ENCODE measurements around the gene MYOM3. TPM values are rescaled to one million over a fixed set of nuclear protein-coding genes. Genes with fewer than 3 reads are reported as not detected.
"Not testable (repeated sequence)": the region's sequence is repeated elsewhere in the genome, so short reads cannot be mapped to it uniquely, and the experiment has no call there.

MYOM3 gene
- total RNA-seq, 1 donor from 2014 or later, result 396 TPM

DNA sequence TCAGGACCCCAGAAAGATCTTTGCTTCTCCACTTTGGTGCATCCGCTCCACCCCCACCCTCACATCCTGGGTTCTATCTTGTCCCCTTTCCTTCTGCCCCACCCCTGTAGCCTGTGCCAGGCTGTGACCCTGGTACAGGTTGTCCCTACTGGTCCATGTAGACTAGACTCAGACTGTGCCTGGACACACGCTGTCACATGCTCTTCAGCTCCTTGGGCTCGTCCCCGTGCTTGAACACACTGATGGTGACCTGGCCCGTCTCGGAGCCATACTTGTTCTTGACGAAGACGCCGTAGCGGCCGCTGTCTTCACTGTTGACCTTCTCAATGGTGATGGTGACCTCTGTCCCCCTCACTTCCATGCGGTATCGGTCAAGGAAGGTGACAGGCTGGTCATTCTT is 54.8 kb downstream of the MYOM3 start:
- DNase-seq, result no peak
- intact Hi-C loops (cut with DNase I), result no loop called here
- no peak for ATAC-seq (ENCODE audit: poor library complexity)

DNA sequence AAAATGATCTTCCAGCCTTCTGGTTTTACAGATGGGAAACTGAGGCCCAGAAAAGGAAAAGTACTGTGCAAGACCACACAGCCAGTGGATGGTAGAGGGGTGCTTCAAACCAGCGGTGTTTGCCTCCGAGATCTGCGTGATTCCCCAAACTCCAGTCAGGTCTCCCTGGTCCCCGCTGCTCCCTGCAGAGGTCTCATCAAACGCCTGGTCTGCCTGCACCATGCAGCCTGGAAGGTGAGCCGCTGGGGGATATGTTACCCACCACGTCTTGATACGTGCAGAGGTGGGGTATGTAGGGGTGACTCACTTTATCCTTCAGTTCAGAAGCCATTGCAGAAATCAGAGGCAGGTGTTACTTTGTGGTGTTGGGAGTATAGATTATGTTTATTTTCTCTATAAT is 56.3 kb downstream of the MYOM3 start:
- ATAC-seq (ENCODE audit: poor library complexity) (peak; percentile 13), DNase-seq (no peak)
- intact Hi-C loops (cut with DNase I), result no loop called here

DNA sequence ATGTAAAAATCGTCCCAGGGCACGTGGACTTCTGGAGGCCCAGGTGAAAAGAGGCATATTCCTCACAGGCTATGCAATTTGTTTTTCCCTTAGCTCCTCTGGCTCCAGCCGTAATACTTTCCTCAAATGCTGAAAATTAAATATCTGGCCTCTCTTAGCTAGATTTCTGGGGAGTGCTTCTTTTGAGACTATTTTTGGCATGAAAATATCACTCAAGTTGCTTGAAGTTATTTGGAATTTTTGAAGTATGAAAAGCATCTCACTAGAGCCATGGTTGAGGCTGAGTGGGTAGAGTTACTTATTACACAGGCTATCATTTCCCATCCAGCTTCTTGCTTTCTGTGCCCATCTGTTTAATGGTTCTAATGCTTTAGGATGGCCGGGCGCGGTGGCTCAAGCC is 59.7 kb downstream of the MYOM3 start:
- DNase-seq, result no peak
- intact Hi-C loops (cut with DNase I), result no loop called here
- ATAC-seq (ENCODE audit: poor library complexity), result no peak

DNA sequence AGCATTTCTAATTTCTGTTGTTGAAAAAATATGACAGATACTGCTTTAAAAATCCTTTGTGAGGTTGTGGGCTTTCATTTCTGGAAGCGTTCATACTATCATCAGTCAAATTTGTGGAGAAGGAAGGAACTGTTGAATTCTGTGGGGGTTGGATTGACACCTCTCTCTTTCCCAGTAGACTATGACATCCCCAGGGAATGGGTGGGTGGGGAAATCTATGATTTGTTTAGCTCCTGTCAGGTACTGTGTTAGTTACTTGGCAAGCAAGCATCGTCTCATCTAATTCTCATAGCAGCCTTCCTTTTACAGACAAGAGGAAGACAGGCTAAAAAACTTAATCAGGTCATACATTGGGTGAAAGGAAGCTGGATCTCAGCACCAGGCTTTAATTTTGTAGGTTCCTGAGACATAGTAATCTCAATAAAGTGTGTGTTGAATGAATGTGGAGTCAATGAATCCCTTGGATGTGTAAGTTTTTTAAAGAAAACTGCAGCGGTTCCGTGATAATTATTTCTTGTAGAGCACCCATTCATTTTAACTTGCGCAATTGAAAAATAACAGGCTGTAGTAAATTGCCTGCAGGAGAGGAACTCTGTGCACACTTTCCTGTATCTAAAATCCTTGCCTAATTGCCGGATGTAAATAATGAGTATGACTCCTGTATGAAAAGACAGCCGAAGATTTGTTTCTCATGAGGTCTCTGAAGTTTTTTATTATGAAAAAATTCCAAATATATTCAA is 60.6 kb downstream of the MYOM3 start:
- intact Hi-C loops (cut with DNase I), result no loop called here
- ATAC-seq (ENCODE audit: poor library complexity) (no peak), DNase-seq (no peak)

DNA sequence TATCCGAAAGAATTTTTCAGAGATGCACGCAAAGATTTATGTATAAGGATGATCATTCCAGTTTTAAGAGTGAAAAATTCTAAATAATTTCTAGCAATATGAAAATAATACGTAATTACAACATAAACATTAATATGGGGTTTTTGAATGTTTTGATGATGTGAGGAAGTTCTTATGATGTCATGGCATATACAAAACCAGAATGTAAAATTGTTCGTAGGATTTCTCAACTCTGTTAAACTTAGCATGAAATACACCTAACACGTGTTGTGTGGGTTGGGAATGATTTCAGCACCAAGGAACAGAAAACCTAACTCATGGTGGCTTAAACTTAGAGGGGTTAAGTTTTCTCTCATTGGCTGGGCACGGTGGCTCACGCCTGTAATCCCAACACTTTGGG is 62.2 kb downstream of the MYOM3 start:
- no peak for DNase-seq
- ATAC-seq (ENCODE audit: poor library complexity), result no peak
- intact Hi-C loops (cut with DNase I), result no loop called here

DNA sequence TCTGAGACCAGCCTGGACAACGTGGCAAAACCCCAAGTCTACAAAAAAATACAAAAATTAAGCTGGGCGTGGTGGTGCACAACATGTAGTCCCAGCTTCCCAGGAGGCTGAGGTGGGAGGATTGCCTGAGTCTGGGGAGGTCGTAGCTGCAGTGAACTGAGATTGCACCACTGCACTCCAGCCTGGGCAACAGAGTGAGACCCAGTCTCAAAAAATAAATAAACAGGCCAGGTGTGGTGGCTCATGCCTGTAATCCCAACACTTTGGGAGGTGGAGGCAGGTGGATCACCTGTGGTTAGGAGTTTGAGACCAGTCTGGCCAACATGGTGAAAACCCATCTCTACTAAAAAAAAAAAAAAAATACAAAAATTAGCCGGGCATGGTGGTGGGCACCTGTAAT is 63.0 kb downstream of the MYOM3 start:
- intact Hi-C loops (cut with DNase I); ATAC-seq (ENCODE audit: poor library complexity); DNase-seq: not testable (repeated sequence)

DNA sequence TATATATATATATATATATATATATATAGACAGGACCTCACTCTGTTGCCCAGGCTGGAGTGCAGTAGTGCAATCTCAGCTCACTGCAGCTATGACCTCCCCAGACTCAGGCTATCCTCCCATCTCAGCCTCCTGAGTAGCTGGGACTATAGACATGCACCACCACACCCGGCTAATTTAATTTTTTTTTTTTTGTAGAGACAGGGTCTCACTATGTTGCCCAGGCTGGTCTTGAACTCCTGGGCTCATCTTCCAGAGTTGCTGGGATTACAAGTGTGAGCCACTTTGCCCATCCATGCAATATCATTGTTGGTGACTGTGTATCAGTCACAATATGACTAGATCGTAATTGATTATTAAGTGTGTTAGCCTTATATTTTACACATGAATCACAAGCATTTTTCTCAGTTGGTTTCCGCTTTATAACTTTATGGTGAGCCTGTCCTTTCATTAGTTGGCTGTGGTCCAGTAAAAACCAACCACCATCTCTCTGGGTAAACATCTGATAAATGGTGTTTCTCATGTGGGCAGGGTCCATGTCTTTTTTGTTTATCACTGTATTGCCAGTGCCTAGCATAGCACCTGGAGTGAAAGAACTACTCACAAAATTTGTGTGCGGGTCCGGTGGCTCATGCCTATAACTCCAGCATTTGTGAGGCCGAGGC is 63.6 kb downstream of the MYOM3 start:
- ATAC-seq (ENCODE audit: poor library complexity), result no peak
- intact Hi-C loops (cut with DNase I), result no loop called here
- DNase-seq, result no peak

DNA sequence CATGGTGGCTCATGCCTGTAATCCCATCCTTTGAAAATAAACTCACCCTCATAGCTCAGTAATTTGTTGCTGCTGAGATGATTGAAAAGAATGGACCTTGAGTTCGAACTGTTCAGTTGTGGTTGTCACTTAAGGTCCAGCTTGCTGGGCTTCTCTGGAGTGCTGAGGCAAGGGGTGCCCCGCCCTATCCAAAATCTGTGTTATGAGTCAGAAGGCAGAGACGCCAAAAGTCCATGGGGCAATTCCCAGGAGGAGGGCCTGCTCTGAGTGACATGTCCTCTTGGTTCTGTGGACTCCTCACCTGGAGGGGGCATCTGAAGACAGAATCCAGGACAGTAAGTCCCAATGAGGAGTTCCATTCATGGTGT is 64.8 kb downstream of the MYOM3 start:
- ATAC-seq (ENCODE audit: poor library complexity) (peak; percentile 71), DNase-seq (peak; percentile 67)
- intact Hi-C loops (cut with DNase I), result no loop called here

DNA sequence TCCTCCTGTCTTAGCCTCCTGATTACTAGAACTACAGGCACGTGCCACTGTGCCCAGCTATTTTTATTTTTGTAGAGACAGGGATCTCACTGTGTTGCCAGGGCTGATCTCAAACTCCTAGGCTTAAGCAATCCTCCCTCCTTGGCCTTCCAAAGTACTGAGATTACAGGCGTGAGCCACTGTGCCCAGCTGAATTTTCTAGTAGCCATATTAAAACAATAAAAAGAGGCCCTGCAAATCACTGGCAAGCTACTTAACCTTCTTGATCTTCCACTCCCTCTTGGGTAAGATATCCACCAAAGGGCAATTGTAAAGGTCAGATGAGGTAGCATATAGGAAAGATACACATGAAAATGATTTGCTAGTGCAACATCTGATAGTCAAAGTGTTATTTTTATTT is 66.2 kb downstream of the MYOM3 start:
- ATAC-seq (ENCODE audit: poor library complexity), result peak; percentile 24
- DNase-seq, result no peak
- intact Hi-C loops (cut with DNase I), result no loop called here

DNA sequence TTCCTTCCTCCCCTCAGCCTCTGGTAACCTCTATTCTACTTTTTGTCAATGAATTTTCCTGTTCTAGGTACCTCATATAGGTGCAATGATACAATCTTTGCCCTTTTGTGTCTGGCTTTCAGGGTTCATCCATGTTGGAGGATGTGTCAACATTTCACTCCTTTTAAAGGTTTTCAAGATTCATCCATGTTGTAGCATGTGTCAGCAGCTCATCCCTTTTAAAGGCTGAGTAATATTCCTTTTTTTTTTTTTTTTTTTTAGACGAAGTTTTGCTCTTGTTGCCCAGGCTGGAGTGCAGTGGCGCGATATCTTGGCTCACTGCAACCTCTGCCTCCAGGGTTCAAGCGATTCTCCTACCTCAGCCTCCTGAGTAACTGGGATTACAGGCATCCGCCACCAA is 67.3 kb downstream of the MYOM3 start:
- intact Hi-C loops (cut with DNase I); ATAC-seq (ENCODE audit: poor library complexity); DNase-seq: not testable (repeated sequence)

DNA sequence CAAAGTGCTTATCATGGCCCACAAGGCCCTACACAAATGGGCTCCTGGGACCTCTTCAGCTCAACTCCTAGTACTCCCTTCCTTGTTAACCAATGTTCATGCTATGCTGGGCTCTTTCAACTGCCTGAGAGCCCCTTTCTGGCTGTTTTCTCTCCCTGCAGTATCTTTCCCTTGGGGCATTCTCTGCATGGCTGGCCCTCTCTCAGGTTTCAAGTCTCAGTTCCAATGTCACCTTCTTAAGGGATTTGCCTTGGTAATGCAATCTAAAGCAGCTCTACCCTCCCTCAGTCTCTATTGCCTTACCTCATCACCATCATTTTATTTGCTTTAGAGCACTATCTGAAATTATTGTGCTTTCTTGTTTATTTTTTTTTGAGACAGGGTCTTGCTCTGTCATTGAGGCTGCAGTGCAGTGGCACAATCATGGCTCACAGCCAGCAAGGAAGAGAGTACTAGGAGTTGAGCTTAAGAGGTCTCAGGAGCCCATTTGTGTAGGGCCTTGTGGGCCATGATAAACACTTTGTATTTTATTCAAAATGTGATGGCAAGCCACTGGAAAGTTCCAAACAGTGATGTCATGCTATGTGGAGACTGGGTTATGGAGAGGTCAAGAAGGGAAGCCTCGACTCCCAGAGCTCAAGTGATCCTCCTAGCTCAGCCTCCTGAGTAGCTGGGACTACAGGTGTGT is 68.4 kb downstream of the MYOM3 start:
- no peak for DNase-seq
- no peak for ATAC-seq (ENCODE audit: poor library complexity)
- intact Hi-C loops (cut with DNase I), result no loop called here

DNA sequence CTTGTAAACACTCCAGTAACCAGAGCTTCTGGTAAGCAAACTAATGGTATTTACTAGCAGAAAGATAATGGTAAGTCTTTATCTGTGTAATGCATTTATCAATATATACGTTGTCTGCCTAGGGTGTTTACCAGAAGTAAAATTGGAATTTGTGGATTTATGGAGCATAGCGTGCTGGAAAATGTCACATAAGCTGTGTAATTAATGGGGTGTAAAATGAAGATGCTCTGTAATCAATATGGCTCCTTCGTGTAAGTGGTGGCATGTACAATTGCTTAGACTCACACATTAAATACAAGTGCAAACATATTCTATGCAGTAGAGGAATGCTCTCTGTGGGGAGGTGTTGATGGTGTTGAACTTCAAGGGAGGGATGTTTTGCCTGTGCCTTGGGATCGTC is 69.6 kb downstream of the MYOM3 start:
- ATAC-seq (ENCODE audit: poor library complexity) (no peak), DNase-seq (no peak)
- intact Hi-C loops (cut with DNase I), result no loop called here

DNA sequence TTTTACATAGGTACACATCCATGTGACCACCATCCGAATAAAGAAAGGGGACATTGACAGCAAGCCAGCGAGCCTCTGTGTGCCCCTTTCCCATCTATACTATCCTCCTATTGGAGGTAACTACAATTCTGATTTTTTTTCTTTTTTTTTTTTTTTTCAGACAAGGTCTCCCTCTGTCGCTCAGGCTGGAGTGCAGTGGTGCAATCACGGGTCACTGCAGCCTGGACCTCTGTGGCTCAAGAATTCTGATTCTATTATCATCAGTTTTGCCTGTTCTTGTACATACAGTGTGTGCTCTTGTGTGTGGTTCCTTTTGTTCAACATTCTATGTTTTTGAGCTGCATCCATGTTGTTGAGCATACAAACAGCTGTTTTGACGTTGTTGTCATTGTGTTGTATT is 75.8 kb downstream of the MYOM3 start:
- intact Hi-C loops (cut with DNase I), result no loop called here
- no peak for DNase-seq
- ATAC-seq (ENCODE audit: poor library complexity), result no peak

DNA sequence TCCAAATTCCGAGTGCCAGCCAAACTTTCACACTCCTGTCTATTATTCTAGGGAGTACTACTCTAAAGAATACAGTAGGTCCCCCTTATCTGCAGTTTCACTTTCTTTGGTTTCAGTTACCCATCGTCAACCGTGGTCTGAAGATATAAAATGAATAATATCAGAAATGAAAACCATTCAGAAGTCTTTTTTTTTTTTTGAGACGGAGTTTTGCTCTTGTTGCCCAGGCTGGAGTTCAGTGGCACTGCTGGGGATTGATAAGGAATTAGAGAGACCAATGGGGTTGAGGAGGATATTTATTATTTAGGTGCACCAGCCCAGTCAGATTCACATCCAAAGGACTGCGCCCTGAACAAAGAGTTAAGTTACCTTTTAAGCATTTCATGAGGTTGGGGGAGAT is 79.0 kb downstream of the MYOM3 start:
- intact Hi-C loops (cut with DNase I), result no loop called here
- ATAC-seq (ENCODE audit: poor library complexity) (no peak), DNase-seq (no peak)

DNA sequence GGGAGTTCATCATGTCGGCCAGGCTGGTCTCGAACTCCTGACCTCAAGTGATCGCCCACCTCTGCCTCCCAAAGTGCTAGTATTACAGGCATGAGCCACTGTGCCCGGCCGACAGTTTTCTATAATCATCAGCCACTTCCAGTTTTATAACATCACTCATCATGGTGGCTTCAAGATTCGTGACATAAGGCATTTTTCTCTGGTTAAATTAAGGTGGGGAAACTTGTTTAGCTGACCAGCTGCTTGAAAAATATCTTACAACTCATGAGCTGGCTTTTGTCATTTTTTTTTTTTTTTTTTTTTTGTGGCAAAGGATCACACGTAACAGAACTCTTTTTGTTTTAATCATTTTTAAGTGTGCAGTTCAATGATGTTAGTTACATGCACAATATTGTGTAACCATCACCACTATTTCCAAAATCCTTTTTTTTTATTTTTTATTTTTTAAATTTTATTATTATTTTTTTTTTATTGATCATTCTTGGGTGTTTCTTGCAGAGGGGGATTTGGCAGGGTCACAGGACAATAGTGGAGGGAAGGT is 80.9 kb downstream of the MYOM3 start:
- DNase-seq; intact Hi-C loops (cut with DNase I); ATAC-seq (ENCODE audit: poor library complexity): not testable (repeated sequence)

DNA sequence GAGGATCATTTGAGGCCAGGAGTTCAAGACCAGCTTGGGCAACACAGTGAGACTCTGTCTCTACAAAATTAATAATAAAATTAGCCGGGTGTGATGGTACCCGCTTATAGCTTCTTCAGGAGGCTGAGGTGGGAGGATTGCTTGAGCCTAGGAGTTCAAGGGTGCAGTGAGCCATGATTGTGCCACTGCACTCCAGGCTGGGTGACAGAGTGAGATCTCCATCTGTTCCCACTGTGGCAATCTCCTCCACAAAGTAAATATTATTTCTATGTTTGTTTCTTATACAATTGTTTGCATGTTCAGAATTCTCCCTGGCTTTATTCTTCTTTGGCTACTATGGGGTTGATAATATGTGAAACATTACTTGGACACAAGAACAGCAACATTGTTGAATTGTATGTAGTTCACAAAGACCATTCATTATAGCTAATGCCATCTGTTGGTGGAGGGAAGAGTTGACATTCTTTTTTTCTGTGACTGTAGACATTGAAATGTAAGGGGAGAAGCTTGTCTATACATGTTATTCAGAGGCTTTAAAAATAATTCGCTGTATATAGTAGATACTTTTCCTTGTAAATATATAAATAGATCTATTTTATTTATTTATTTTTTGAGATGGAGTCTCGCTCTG is 84.0 kb downstream of the MYOM3 start:
- intact Hi-C loops (cut with DNase I), result no loop called here
- ATAC-seq (ENCODE audit: poor library complexity), result peak; percentile 80
- DNase-seq, result no peak

DNA sequence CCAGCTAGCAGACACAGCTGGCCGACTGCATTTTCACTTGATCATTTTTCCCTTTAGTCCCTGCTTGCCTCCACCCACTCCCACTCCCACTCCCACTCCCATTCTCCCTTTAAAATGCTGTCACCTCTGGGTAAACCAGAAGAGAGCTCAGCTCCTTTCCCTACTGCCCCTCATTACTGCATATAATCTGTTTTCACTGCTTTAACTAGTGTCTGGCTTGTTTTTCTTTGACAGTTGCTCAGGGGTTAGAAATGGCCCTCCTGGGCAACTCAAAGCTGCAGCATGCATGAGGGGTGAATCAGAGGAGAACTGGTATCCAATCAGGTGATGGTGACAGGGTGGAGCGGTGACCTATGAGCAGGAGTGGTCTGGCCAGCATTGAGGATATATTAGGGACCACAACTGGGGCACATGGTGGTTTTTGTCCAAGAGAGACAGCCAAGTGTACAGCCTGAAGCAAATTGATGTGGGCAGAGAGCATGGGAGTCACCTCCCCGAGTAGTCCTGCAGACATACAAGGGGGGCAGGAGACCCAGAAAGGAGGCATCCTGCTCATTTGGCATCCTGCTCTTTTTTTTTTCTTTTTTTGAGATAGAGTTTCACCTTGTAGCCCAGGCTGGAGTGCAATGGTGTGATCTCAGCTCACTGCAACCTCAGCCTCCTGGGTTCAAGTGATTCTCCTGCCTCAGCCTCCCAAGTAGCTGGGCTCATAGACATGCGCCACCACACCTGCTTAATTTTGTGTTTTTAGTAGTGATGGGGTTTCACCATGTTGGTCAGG is 89.2 kb downstream of the MYOM3 start:
- ATAC-seq (ENCODE audit: poor library complexity) (no peak), DNase-seq (no peak)
- intact Hi-C loops (cut with DNase I), result loop anchor here (5.0 kb wide), 1 partner anchor 40 kb away; the partner anchor contains the start of gene SRSF10
